ENCODE data around the gene GJB2.

DNA sequence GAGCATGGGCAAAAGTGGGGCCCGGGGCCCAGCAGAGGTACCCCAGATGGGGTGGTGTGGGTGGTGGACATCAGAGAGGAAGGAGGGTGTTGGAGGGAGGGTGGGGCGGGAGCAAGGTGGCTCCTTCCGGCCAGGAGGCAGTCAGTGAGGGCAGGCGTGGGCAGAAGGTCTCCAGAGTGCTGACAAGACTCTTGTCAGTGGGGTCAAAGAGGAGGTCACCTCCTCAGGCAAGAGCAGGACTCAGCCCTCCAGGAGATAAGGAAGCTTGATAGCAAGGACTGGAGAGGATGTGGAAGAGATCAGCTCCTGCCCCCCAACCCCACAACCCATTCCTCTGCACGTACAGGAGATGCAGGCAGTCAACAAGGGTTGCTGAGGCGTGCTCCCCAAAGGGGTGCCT is 41.7 kb downstream of the GJB2 start:
- TF ChIP-seq, protein P1, sequence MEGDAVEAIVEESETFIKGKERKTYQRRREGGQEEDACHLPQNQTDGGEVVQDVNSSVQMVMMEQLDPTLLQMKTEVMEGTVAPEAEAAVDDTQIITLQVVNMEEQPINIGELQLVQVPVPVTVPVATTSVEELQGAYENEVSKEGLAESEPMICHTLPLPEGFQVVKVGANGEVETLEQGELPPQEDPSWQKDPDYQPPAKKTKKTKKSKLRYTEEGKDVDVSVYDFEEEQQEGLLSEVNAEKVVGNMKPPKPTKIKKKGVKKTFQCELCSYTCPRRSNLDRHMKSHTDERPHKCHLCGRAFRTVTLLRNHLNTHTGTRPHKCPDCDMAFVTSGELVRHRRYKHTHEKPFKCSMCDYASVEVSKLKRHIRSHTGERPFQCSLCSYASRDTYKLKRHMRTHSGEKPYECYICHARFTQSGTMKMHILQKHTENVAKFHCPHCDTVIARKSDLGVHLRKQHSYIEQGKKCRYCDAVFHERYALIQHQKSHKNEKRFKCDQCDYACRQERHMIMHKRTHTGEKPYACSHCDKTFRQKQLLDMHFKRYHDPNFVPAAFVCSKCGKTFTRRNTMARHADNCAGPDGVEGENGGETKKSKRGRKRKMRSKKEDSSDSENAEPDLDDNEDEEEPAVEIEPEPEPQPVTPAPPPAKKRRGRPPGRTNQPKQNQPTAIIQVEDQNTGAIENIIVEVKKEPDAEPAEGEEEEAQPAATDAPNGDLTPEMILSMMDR (IDR thresholded peaks at IDR 0.05) = no peak
- no peak for TF ChIP-seq POLR2A (IDR thresholded peaks at IDR 0.05)
